Astrocyte of the spinal cord (primary cell): Measurements from ENCODE around the gene AOPEP.

Experiments
- DNase-seq: peaks from one replicate; pipeline ENCODE4 v3.0.0; 2011; ENCODE audit warnings: low read depth, low spot score
- H3K4me3 ChIP-seq: 2 replicates; pipeline ENCODE4 v1.5.1; 2011; ENCODE audit warnings: low read depth, mild to moderate bottlenecking, low read length, moderate library complexity
- in situ Hi-C: cut with HindIII; loops from 2 replicates; pipeline ENCODE4 v1.10.0; 2017; ENCODE audit warnings: low sequenced_read_pairs
- TF ChIP-seq, protein P1 (sequence below): IDR thresholded peaks from 2 replicates; pipeline ENCODE4 v1.5.1; 2012; ENCODE audit warnings: low read depth, mild to moderate bottlenecking, low read length, inconsistent platforms

AOPEP gene

GRCh38 chr9:95067057-95067456, 340.6 kb downstream of the AOPEP start:
- TF ChIP-seq, protein P1, sequence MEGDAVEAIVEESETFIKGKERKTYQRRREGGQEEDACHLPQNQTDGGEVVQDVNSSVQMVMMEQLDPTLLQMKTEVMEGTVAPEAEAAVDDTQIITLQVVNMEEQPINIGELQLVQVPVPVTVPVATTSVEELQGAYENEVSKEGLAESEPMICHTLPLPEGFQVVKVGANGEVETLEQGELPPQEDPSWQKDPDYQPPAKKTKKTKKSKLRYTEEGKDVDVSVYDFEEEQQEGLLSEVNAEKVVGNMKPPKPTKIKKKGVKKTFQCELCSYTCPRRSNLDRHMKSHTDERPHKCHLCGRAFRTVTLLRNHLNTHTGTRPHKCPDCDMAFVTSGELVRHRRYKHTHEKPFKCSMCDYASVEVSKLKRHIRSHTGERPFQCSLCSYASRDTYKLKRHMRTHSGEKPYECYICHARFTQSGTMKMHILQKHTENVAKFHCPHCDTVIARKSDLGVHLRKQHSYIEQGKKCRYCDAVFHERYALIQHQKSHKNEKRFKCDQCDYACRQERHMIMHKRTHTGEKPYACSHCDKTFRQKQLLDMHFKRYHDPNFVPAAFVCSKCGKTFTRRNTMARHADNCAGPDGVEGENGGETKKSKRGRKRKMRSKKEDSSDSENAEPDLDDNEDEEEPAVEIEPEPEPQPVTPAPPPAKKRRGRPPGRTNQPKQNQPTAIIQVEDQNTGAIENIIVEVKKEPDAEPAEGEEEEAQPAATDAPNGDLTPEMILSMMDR = no peak
- no peak for DNase-seq
- in situ Hi-C loops = no loop called here
- H3K4me3 ChIP-seq = no peak overlapping the region

DNA sequence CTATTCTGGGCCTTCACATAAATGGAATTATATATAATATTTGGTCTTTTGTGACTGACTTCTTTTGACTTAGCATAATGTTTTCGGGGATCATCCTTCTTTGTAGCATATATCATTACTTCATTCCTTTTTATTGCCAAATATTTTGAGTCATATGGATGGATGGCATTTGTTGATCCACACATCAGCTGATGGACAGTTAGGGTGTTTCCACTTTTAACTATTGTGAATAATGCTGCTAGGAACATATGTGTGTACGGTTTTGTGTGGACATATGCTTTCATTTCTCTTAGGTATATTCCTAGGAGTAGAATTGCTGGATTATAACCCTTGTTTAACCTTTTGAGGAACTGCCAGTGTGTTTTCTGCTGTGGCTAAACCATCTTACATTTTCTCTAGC, 341.4 kb downstream of the AOPEP start:
- in situ Hi-C loops = no loop called here
- no peak overlapping the region for H3K4me3 ChIP-seq
- TF ChIP-seq, protein P1 = no peak
- DNase-seq = no peak

DNA sequence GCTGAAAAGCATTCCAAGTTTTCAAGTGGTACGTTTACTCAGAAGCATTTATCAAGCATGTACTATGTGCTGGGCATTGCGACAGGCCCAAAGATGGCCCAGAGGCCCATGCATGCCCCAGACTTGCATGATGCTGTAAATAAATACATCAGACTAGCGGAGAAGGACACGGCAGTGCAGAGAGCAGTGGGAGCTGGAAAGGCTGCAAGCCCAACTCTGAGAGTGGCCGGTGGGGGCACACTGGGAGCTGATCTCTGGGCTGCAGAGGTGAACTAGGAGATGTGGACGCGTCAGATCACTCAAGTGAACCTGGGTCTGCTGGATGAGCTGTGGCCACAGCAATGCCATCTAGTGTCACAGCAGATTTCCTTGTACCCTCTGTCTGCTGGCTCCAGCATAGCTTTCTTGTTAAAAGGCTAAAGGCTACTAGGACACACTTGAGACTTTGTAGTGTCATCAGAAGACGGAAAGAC, 344.1 kb downstream of the AOPEP start:
- DNase-seq = no peak
- in situ Hi-C loops = no loop called here
- TF ChIP-seq, protein P1 = no peak
- H3K4me3 ChIP-seq = no peak overlapping the region

DNA sequence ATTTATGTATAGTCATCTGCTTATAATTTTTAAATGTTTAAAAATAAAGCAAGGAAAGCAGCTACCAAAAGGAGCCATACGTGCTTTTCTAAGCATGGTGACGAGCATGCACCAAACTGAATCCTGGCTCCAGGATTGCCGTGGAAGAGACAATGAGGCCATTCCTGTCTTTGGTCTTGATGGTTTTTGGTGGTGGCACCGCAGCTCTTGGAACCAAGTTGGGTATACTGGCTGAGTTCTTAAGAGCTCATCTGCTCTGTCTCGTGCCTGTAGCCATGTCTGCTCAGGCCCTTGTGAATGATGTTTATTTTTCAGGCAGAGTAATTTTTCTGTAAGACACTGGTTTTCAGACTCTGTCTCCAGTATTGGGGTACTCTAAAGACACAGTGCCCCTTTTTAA, 345.0 kb downstream of the AOPEP start:
- in situ Hi-C loops = no loop called here
- DNase-seq = no peak
- no peak overlapping the region for H3K4me3 ChIP-seq
- TF ChIP-seq, protein P1 = no peak

- no peak overlapping the region for H3K4me3 ChIP-seq
- TF ChIP-seq, protein P1 = no peak
- in situ Hi-C loops = no loop called here
- DNase-seq = no peak
Observed at GRCh38 chr9:95071925-95072324, 345.4 kb downstream of the AOPEP start.

DNA sequence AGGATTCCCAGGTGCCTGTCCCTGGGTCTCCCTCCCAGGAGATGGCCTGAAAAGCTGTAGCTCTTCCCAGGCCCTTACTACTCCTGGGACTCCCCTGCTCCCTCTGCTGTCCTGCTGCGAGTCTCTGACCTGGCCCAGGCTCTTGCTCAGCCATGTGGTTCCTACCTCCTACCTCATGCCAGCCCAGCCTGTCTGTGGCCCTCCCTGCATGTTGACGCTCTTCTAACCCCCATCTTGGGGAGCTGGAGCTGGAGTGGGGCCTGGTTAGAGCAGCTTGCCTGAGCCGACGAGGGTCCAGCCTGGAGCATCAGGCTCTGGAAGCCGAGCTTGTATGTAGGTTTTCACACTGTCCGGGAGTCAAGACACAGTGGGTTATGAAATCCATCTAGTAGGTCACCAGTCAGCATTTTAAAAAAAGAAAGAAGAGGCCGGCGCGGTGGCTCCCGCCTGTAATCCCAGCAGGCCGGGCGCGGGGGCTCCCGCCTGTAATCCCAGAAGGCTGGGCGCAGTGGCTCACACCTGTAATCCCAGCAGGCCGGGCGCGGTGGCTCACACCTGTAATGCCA, 346.6 kb downstream of the AOPEP start:
- H3K4me3 ChIP-seq = no peak overlapping the region
- TF ChIP-seq, protein P1 = peak; percentile 48
- in situ Hi-C loops = no loop called here
- no peak for DNase-seq
